GM12878 (cell line): ENCODE measurements around the gene SGCD.

Experiments
- CTCF ChIP-seq, 3 experiments: IDR thresholded peaks in 2 of 3; conservative IDR thresholded peaks in 1 of 3; 2 replicates each; pipeline ENCODE4 v1.5.1; 2011; ENCODE audit warnings: low read depth in 3 of 3, low read length in 3 of 3, mild to moderate bottlenecking in 3 of 3, control low read depth in 2 of 3, moderate library complexity in 2 of 3, inconsistent platforms in 1 of 3, mixed read lengths in 1 of 3; ENCODE audit not compliant: control insufficient read depth in 2 of 3, insufficient read depth in 1 of 3; ENCODE audit errors: extremely low read depth in 1 of 3
- EP300 ChIP-seq, 2 experiments: fragments of 150-350 bp in 1 of 2; IDR thresholded peaks; 2 replicates each; pipeline ENCODE4 v1.6.1; 2011 to 2012; ENCODE audit warnings: low read depth in 2 of 2, low read length in 2 of 2, borderline replicate concordance in 1 of 2, improper control_type of control experiment in 1 of 2, inconsistent platforms in 1 of 2; ENCODE audit not compliant: control insufficient read depth in 1 of 2
- NKRF ChIP-seq: fragments of 450-650 bp; conservative IDR thresholded peaks from 2 replicates; pipeline ENCODE4 v1.6.1; 2017; ENCODE audit warnings: mild to moderate bottlenecking, moderate library complexity
- RFX5 ChIP-seq: IDR thresholded peaks from 2 replicates; pipeline ENCODE4 v1.6.1; 2011; ENCODE audit warnings: low read depth, low read length, improper control_type of control experiment
- TAF1 ChIP-seq: IDR thresholded peaks from 2 replicates; pipeline ENCODE4 v1.6.1; 2011; ENCODE audit warnings: mild to moderate bottlenecking, low read depth, low read length, borderline replicate concordance

GRCh38 chr5:156277290-156277689 lies 49.7 kb upstream of the SGCD start:
- TF ChIP-seq CTCF (IDR thresholded peaks at IDR 0.05 in 2 of 3, conservative IDR thresholded peaks at IDR 0.05 in 1 of 3; ENCODE audit: control insufficient read depth in 2 of 3, extremely low read depth in 1 of 3, insufficient read depth in 1 of 3, low read depth in 3 of 3, low read length in 3 of 3) (no peak), TAF1 (no peak), RFX5 (no peak), NKRF (no peak), EP300 (IDR thresholded peaks at IDR 0.05; ENCODE audit: borderline replicate concordance in 1 of 2, control insufficient read depth in 1 of 2, low read depth in 2 of 2, low read length in 2 of 2) (no peak)
